Activated effector memory CD4-positive, alpha-beta T cell treated with Interleukin-2 at 50 U/mL for 16 hours (primary cell): ENCODE data around the gene IFNA2.
A peak's percentile ranks its signal among the peaks of the same experiment; 100 is the strongest.
"Not testable (repeated sequence)": the region's sequence is repeated elsewhere in the genome, so short reads cannot be mapped to it uniquely, and the experiment has no call there.

Experiments used
- DNase-seq: peaks from one replicate; pipeline ENCODE4 v3.0.0-alpha.2; 2020

The IFNA2 gene

DNA sequence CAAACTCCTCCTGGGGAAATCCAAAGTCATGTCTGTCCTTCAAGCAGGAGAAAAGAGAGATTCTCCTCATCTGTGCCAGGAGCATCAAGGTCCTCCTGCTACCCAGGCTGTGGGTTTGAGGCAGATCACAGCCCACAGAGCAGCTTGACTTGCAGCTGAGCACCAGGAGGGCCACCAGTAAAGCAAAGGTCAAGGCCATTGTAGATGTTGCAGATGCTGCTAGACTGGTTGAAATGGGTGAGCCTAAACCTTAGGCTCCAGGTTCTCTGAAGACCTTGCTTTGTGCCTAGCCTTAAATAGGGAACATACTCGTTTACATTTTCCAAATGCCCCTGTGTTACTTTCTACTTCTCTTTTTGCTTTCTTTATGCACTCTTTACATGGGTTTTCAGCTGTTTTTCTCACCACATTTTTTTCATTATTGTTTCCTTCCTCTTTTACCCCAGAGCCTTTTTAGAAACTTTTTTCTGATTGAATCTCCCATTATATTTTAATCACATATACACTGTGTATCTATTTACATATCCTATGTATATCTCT lies at the start of gene IFNA2:
Gene IFNA2, minus strand, starts transcription at position 268 of the 540 bp plus-strand sequence. Its CDS starts 69 bp downstream, at position 199.
- no peak for DNase-seq

DNA sequence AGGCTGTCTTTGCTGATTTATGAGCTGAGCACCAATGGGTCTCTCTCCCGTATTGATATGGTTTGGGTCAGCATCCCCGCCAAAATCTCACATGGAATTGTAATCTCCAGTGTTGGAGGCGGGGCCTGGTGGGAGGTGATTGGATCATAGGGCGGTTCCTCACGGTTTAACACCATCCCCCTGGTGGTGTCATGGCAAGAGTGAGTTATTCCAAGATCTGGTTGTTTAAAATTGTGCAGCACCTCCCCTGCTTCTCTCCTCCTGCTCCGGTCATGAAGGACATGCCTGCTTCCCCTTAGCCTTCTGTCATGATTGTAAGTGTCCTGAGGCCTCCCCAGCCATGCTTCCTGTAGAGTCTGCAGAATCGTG lies 49.8 kb upstream of the IFNA2 start:
- not testable (repeated sequence) for DNase-seq

DNA sequence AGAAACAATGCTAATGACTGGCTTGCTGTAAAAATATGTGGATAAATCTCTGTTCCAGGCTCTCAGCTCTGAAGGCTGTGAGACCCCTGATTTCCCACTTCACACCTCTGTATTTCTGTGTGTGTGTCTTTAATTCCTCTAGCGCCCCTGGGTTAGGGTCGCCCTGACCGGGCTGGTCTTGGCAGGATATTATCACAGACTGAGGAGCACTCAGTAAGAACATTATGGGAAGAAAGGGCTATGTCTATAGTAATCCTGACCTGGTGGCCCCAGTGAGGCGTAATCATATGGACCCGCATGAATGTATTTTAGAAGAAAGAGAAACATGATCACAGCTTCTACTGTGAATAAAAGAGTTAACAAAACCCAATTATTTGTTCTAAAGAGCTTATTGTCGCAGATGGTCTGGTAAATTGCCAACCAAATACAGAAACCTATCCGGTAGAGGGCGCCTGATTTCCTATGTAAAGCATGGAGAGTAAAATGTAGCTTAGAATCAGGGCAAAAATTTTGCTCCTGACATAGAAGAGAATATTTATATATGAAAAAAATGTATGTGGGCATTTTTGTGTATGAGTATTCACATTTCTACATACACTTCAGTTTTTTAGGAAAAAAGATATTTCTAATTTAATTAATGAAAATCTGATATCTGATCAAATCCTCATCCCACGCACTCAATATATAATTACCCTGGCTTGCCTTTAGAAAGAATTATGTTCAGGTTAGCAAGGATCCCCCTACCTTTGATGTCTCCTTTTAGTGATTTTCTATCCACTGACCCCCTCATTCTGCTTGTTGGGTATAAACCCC lies 49.2 kb upstream of the IFNA2 start:
- no peak for DNase-seq

DNA sequence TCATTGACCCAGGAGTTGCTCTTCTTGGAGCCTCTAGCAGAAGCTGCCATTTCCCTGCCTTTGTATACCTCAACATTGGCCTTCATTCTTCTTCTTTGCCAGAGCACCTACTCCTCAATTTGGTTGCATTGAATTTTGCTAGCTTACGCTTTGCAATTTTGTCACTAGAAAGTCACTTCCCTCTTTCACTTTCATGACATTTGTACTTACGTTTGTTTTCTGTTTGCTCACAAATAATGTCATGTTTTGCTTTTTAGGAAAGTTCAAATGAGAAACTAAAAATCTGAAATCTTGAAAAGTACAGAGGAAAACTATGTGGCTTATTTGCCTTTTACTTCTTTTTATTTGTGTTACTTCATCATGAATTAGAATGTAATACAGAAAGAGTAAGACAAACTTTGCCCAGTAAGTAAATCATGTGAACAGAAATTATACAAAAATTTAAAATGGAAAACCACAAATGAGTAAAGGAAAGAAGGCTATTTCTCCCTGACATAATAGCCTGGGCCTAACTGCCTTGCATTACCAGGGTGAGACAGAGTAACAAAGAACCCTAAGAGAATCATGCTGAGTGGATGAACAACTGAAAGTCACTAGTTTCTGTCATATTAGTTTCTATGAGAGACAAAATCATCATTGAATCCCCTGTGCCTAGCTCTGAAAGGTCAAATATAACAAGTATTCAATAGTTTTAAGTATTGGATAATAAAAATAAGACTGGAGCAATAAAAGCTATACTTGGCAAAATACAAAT lies 47.7 kb upstream of the IFNA2 start:
- DNase-seq, result no peak

DNA sequence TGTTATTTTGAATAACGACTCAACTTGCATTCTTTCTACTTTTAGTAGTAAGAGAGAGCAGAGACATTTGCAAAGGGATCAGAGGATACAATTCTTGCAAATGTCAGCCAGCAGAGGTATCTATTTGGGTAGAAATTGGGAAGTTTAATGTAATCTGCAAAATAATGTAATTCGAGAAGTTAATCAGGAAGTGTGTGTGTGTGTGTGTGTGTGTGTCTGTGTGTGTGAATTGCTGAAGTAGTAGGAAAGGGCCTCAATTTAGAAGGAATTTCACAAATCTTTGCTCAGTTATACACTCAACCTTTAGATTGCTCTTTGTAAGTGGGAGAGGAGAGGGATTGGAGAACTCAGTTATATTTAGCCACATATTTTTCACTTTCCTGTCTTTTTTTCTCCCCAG lies 44.0 kb upstream of the IFNA2 start:
- DNase-seq, result no peak

DNA sequence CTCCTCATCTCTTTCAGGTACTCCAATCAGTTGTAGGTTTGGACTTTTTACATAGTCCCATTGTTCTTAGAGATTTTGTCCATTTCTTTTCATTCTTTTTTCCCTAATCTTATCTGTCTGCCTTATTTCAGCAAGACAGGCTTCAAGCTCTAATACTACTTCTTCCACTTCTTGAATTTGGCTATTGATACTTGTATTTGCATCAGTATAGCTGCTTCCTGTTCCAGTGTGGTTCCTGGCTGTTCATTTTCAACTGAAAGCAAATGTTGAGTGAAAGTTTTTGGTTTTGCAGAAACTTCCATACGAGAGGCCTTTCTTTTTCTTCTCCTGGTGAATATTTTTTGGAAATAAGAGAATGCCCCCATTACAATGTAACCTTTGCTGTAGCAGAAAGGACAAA lies 43.0 kb upstream of the IFNA2 start:
- no peak for DNase-seq

DNA sequence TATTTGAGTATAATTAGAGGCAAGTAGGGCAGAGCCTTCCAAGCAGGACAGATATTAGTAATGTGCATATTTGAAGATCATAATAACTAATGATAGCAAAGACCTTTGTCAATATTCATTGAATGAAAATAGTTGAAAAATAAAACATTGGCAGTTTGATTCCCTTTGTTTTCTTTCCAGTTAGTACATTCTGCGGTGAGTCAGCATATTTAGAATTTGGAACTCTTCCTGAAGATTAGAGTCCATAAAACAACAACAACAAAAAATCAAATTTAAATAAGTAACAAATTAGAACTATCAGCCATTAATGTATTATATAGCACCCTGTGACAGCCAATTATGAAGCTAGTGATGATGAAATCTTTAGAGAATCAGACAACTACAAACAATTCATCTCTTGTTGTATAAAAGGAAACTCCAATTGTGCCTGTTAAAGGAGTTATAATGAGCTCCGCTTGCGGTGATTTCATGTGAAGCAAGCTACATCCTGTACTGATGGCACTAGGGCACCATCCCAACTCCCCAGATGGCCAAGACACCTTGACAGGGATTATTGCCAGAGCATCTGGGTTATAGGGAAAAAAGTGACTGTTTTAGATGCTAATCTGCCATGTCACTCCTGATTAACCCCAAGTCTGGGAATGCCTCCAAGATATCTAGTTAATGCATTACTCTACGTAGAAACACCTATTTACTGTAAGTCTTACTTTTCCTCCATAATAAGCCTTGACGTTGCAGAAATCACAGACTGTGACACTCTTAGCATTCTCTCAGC lies 30.5 kb upstream of the IFNA2 start:
- no peak for DNase-seq

DNA sequence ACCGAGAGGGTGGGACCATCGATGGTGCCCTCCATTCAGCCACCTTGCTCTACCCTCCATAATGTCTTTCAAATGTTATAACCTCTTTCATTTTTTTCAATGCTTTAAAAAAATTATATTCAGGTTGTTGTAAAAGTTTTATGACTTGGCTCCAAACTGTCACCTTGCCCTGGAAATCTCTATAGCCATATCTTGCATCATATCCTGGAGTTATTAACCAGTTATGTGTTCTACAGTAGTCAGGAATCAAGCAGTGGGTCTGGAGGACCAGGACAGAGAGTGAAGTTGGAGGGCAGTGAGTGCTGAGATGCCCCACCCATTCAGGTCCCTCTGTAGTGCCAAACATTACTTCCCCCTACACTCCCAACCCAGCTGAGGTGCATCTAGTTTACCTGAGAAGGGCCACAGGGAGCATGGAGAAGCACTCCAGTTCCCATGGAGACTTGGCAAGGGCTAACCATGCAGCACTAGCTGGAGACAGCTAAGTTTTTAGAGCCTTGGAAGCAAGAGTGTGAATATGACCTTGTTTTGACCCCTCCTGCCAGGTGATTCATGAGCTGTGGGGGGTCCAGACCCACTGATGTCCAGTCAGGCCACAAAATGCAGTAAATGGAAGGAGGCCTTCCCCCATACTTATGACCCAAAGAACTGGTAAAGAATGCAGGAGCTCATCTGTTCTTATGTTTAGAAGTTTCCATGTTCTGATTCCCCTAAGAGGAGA lies 29.2 kb upstream of the IFNA2 start:
- no peak for DNase-seq

DNA sequence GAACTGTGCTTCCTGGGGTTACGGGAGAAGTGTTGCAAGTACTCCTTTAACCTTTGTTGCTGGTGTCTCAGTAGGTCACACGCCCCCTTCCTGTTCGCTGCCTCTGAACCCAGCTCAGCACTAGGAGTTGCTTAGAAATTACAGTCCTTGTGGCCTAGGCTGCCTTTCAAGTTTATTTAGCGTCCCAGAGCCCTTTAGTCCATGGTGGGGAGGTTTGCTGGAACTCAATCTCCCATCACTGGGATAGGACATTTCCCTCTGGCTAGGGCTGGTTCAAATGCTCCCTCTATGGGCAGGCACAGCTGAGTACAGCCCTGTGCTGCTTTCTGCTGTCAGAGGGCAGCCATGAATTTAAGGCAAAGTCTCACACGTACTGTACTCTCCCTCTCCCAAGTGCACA lies 28.4 kb upstream of the IFNA2 start:
- DNase-seq, result no peak

DNA sequence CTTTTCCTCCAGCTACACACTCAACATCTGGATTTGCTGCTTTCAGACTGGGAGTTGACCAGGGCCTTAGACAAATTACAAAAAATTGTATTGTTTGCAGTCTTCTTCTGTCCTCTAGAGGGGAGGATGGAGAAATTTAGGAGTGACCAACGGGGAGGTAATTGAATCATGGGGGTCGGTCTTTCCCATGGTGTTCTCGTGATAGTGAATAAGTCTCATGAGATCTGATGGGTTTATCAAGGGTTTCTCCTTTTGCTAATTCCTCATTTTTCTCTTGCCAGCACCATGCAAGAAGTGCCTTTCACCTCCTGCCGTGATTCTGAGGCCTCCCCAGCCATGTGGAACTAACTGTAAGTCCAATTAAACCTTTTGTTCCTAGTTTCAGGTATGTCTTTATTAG lies 28.0 kb upstream of the IFNA2 start:
- no peak for DNase-seq

DNA sequence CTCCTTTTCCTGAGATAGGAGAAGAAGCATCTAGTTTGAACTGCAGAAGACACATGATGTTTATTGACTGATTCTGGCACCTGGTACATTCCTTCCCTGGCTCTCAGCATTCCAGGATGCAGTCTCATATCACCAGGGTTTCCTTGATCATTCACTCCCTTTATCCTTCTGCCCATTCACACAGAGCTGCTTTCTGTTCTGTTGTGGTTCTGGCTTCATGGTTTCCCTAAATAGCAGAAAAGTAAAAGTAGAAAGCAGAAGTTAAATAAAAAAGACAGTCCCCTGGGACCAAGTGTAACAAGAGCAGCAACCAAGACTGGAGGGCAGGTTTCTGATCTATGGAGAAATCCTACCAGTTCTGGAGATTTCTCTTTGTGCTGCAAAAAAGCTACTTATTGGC lies 26.9 kb upstream of the IFNA2 start:
- no peak for DNase-seq

DNA sequence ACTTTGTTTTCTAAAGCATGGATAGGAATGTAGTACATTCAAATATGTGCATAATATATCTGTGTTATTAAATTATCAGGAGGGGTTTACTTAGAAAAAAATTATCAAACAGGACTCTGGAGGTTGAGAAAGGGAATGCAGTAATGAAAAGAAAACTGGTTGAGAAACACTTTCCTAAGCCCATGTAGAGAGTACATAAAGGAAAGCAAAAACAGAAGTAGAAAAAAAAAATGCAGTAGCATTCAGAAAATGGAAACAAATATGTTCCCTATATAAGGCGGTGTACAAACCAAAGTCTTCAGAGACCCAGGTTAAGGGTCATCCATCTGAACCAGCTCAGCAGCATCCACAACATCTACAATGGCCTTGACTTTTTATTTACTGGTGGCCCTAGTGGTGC lies 23.6 kb upstream of the IFNA2 start, which contains the start of gene IFNA8:
Gene IFNA8, plus strand, starts transcription at position 301 of the 400 bp plus-strand sequence. Its CDS starts 60 bp downstream, at position 361.
- no peak for DNase-seq

DNA sequence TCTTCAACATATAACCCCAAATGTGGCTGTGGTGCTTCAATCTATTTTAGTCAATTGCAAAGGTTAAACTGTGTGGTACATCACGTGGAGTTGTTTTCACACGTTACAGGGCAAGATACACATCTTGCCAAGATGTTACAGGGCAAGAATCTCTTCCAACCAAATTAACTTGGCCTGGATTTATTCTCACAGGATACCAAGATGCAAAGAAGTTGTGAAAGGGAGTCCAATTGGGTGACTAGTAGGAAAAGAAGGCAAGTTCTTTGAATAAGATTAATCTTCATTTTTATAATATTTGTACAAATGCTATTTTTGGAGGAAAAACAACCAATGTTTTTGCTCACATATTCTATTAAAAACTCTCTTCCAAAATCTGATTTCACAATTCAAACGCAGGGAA lies 18.9 kb upstream of the IFNA2 start:
- no peak for DNase-seq

DNA sequence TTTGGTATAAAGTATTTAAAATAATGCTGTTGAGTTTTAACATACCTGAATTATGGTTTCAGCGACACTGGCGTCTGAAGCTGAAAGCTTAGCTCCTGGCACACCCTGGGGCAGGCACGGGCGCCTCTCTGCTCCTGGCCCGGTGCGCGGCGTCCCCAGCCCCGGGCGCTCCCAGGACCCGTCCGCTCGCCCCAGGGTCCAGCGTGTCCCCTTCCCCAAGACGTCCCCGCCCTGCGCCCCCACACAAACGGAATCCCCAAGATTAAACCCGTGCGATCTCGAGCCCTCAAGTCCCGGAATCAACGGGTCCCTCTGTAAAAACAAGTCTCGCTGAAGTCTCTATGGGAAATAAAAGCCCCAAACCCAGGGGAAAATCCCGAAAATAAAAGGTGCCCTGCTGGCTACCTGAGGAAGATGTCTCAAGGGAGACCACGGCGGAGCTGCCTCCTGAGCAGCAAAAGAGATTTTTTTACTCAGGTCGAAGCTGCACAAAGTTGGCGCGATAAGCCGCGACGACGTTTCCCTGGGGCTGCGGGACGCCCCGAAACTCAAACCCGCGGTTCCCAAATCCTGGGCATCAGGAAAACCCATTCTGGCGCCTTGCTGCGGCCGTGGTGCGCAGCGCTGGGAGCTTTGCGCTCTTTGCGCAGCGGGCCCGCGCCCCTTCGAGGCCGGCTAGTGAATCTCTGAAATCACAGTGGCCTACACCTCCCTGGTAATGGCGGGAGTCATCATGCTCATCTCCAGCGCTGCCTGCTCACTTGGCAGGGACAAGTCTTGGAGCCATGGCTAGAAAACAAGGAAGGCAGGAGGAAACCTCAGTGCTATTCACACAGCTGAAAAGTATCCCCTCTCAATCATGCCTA lies 17.4 kb upstream of the IFNA2 start:
- no peak for DNase-seq

DNA sequence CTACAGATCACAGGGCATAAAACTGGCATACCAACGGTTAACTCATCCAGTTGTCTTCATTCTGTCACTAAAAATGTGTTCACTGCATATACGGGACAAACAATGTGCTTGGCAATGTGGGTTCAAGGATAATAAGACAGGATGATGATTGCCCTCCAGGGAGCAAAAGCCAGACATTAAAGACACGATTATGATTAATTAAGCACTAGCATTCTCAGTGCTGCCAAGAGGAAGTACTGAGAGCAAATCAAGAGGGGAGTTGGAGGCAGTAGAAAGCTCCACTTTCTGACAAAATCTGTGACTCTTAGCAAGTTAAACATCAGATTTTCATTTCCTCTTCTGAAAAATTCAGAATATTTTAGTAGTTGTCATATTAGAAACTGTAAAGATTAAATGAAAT lies 14.8 kb upstream of the IFNA2 start:
- DNase-seq, result no peak

DNA sequence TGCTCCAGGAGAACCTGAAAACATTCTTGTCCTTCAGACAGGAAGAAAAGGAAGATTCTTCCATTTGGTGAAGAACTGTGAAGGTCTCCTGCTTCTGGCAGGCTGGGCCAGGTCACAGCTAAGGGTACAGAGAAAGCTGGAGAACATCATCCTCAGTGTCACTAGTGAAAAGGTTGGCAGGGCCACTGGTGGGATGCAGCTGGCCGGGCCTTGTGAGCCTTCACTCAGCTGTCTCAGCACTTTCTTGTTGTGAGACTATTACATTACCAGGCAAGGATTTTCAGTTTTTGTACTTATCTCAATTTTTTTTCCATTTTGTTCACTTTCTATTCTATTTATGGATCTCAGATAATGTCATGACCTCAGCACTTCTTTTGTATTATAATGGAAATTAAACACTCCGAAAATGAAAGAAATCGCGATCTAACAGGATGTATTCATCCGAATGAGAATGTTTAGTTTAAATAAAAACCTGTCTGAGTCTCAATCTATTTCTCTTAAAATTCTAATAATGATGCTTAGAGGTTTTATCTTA lies 13.8 kb upstream of the IFNA2 start:
- no peak for DNase-seq

DNA sequence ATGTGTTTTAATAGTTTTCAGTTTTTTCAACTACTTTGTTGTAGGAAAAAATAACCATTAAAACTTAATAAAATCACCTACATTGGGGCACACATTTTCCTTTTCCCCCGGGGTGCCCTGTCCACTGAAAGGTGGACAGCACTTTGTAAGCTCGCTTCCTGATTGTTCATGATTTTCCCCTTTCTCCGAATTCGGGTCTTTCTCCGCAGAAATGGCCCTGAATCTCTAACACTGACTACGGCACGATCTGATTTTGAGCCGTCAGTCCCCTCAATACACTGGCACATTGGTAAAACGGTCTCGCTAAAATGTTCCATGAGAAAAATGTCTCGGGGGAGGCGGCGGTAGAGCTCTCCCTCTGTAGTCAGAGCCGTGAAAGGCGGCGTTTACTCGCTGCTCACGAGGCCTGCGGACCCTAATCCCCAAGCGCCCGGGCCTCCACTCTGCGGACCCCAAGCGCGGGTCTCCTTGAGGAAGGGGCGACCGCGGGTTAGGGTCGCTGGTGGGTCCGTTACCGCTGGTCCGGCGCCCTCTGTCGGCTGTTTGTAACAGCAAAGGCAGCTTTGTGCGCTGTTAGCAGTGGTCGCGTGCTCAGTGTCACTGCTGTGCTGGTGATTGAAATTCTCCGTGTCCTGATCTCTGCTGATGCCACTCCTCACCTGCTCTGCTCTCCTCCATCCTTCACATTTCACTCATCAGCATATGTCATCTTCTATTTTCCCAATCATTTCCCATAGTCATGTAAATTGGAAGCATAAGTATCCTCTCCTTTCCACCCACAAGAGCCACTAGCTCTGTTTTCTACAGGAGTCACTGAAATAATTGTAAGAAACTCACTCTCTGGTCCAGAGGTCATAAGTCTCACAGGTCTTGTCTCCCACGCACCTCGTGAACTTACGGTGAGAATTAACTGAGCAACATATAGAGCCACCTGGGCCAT lies 10.8 kb upstream of the IFNA2 start:
- peak; percentile 37 for DNase-seq

DNA sequence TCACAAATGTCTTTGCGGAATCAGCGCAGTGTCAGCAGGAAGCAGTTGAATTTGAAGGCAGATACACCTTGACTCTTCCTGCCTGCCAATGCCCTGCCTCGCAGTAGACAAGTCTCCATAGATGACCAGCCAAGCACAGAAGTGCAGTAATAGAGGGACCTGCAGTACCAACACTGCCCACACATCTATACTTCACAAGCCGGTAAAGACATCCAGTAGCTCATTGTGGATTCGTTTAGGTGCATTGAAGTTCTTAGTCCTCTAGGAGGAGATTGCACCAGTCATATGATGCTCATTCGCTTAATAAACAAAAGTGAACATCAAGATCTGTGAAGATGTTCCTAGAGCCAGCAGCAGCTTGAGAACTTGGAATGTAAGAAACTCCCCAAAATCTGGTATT lies 7.1 kb upstream of the IFNA2 start:
- no peak for DNase-seq

DNA sequence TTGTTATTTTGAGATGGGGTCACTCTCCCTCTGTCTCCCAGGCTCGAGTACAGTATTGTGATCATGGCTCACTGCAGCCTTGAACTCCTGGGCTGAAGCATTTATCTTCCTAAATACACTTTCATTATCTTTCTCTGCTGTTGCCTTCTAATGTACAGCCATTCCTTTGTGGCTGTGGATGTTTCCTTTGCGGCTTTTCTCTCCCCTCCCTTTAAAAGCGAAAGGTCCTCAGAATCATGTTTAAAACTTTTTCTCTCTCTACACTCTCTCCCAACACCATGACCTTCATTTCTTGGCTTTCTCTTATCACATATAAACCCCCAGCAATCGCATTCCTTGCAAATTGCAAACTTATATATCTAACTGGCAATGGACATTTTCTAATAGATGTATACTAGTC lies 1.6 kb downstream of the IFNA2 start:
- no peak for DNase-seq
